NCI-H1048 (cell line): ENCODE measurements around the gene BEND3.
"Not testable (repeated sequence)": the region's sequence is repeated elsewhere in the genome, so short reads cannot be mapped to it uniquely, and the experiment has no call there.

Experiments
- DNase-seq: peaks from one replicate; lab custom pipeline; 2025; lab: John Stamatoyannopoulos, UW

Gene BEND3

GRCh38 chr6:107120404-107120803, 5.1 kb upstream of the BEND3 start:
- no peak for DNase-seq

- DNase-seq: no peak
These were observed 3.7 kb upstream of the BEND3 start for GRCh38 chr6:107118976-107119375.

- not testable (repeated sequence) for DNase-seq
These were observed 3.2 kb upstream of the BEND3 start for GRCh38 chr6:107118540-107118939.

- no peak for DNase-seq
These were observed 1.6 kb upstream of the BEND3 start for GRCh38 chr6:107116931-107117330.

- DNase-seq: peak; percentile 58
These were observed 1.1 kb upstream of the BEND3 start for GRCh38 chr6:107116328-107116892.

GRCh38 chr6:107115695-107116327, 496 bp upstream of the BEND3 start:
- no peak for DNase-seq

- DNase-seq: peak; percentile 57
These were observed 946 bp downstream of the BEND3 start for GRCh38 chr6:107114213-107114925.

GRCh38 chr6:107110200-107110599, 5.1 kb downstream of the BEND3 start:
- no peak for DNase-seq

- no peak for DNase-seq
These were observed 7.0 kb downstream of the BEND3 start for GRCh38 chr6:107108201-107108890.

GRCh38 chr6:107107791-107108190, 7.5 kb downstream of the BEND3 start:
- DNase-seq: no peak

GRCh38 chr6:107106165-107106564, 9.2 kb downstream of the BEND3 start:
- no peak for DNase-seq

- no peak for DNase-seq
These were observed 9.7 kb downstream of the BEND3 start for GRCh38 chr6:107105511-107106116.

- no peak for DNase-seq
These were observed 12.2 kb downstream of the BEND3 start for GRCh38 chr6:107103082-107103481.

- DNase-seq: no peak
These were observed 12.9 kb downstream of the BEND3 start for GRCh38 chr6:107102414-107102805.

GRCh38 chr6:107101686-107102413, 13.5 kb downstream of the BEND3 start:
- DNase-seq: no peak

GRCh38 chr6:107101211-107101610, 14.1 kb downstream of the BEND3 start:
- DNase-seq: no peak

GRCh38 chr6:107098436-107099307, 16.6 kb downstream of the BEND3 start:
- DNase-seq: no peak

- DNase-seq: not testable (repeated sequence)
These were observed 30.9 kb downstream of the BEND3 start for GRCh38 chr6:107084459-107084858.

GRCh38 chr6:107083921-107084320, 31.4 kb downstream of the BEND3 start:
- DNase-seq: no peak

- no peak for DNase-seq
These were observed 32.1 kb downstream of the BEND3 start for GRCh38 chr6:107083047-107083768.
